Measurements from ENCODE around the gene ZNF512B. TPM values are rescaled to one million over a fixed set of nuclear protein-coding genes. Genes with fewer than 3 reads are reported as not detected.

ZNF512B gene
- polyA plus RNA-seq, 3 donors: 0.10 to 2.6 TPM; not detected in 1

DNA sequence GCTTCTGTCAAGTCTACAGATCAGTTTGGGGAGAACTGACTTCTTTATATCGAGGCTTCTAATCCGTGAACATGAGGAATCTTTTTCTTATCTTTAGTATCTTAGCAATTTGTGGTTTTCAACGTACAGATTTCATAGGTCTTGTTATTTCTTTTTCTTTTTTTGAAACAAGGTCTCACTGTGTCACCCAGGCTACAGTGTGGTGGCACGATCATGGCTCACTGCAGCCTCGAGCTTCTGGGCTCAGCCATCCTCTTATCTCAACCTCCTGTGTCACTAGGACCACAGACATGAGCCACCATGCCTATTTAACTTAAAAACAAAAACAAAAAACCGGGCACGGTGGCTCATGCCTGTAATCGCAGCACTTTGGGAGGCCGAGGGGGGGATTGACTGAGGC lies 45.5 kb downstream of the ZNF512B start:
- no peaks in the 10 kb centered on the region for H3K4me1 Mint-ChIP-seq
- no peaks in the 10 kb centered on the region for H3K27me3 Mint-ChIP-seq (ENCODE audit: low read depth in 3 of 3)
- Histone ChIP-seq H3K27ac (ENCODE audit: low read depth in 1 of 2, low read length in 2 of 2) (peak overlapping the region in 1 of 2 donors; percentile 37), H4K20me1 (ENCODE audit: insufficient read depth, low read length) (peaks cover 96% of the 10 kb centered on the region), H2AFZ (ENCODE audit: insufficient read depth, low read depth, low read length, poor library complexity, severe bottlenecking) (no peak overlapping the region), H3K36me3 (replicated peaks in 1 of 2; ENCODE audit: control insufficient read depth in 1 of 2, insufficient read depth in 2 of 2, low read length in 2 of 2) (peaks cover 46 to 90% of the 10 kb centered on the region in 2 donors), H3K4me2 (replicated peaks; ENCODE audit: extremely low read depth, low read length, poor library complexity, severe bottlenecking) (no peak overlapping the region), H3K27me3 (ENCODE audit: control insufficient read depth in 2 of 2, insufficient read depth in 2 of 2, low read length in 2 of 2) (no peaks in the 10 kb centered on the region), H3K4me1 (ENCODE audit: control insufficient read depth in 1 of 2, insufficient read depth in 2 of 2, low read length in 2 of 2) (no peaks in the 10 kb centered on the region), H3K9ac (ENCODE audit: insufficient read depth, low read length, poor library complexity, severe bottlenecking) (no peak overlapping the region), H3K9me3 (replicated peaks in 1 of 2; ENCODE audit: control insufficient read depth in 1 of 2, insufficient read depth in 1 of 2, low read length in 2 of 2) (no peaks in the 10 kb centered on the region), H3K4me3 (replicated peaks in 1 of 3; ENCODE audit: low read depth in 2 of 3, low read length in 3 of 3) (no peak overlapping the region), H3K79me2 (ENCODE audit: insufficient read depth, low read length) (peaks cover 95% of the 10 kb centered on the region)
- TF ChIP-seq, protein P1, sequence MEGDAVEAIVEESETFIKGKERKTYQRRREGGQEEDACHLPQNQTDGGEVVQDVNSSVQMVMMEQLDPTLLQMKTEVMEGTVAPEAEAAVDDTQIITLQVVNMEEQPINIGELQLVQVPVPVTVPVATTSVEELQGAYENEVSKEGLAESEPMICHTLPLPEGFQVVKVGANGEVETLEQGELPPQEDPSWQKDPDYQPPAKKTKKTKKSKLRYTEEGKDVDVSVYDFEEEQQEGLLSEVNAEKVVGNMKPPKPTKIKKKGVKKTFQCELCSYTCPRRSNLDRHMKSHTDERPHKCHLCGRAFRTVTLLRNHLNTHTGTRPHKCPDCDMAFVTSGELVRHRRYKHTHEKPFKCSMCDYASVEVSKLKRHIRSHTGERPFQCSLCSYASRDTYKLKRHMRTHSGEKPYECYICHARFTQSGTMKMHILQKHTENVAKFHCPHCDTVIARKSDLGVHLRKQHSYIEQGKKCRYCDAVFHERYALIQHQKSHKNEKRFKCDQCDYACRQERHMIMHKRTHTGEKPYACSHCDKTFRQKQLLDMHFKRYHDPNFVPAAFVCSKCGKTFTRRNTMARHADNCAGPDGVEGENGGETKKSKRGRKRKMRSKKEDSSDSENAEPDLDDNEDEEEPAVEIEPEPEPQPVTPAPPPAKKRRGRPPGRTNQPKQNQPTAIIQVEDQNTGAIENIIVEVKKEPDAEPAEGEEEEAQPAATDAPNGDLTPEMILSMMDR (IDR thresholded peaks at IDR 0.05): no peak
- H3K4me3 Mint-ChIP-seq: no peak overlapping the region
- peaks cover 44 to 84% of the 10 kb centered on the region in 2 donors for H3K36me3 Mint-ChIP-seq
- H3K9me3 Mint-ChIP-seq: no peaks in the 10 kb centered on the region
- peak overlapping the region in 3 of 7 donors; percentile 38 to 55 (median 51) for H3K27ac Mint-ChIP-seq
- intact Hi-C loops (cut with micrococcal nuclease): no loop called here
- no peak for DNase-seq
- 59% methylated on average over 3 of the region's 9 CpGs for WGBS (ENCODE audit: insufficient coverage)

DNA sequence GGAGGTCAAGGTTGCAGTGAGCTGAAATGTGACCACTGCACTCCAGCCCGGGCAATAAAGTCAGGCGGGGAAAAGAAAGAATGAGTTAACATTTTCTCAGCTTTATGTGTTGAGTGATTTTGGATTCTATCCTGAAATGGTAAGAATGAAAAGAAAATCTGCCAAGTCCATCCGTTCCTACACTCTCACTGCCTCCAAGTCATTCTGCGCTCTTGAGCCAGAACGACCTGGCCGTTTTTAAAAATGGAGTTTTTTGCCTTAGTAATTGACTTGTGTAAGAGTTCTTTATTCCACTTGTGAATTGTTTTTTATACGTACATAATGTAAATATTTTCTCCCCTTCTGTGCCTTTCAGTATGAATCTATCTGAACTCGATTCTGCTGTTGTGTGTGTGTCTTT lies 46.1 kb downstream of the ZNF512B start:
- Mint-ChIP-seq H3K9me3 (no peaks in the 10 kb centered on the region), H3K36me3 (peaks cover 43 to 84% of the 10 kb centered on the region in 2 donors), H3K4me1 (no peaks in the 10 kb centered on the region), H3K27ac (peak overlapping the region in 3 of 7 donors; percentile 51 to 70 (median 55)), H3K4me3 (no peak overlapping the region), H3K27me3 (ENCODE audit: low read depth in 3 of 3) (no peaks in the 10 kb centered on the region)
- Histone ChIP-seq H3K27me3 (ENCODE audit: control insufficient read depth in 2 of 2, insufficient read depth in 2 of 2, low read length in 2 of 2) (no peaks in the 10 kb centered on the region), H3K4me2 (replicated peaks; ENCODE audit: extremely low read depth, low read length, poor library complexity, severe bottlenecking) (no peak overlapping the region), H3K9me3 (replicated peaks in 1 of 2; ENCODE audit: control insufficient read depth in 1 of 2, insufficient read depth in 1 of 2, low read length in 2 of 2) (no peaks in the 10 kb centered on the region), H3K9ac (ENCODE audit: insufficient read depth, low read length, poor library complexity, severe bottlenecking) (no peak overlapping the region), H3K79me2 (ENCODE audit: insufficient read depth, low read length) (peaks cover 95% of the 10 kb centered on the region), H2AFZ (ENCODE audit: insufficient read depth, low read depth, low read length, poor library complexity, severe bottlenecking) (no peak overlapping the region), H4K20me1 (ENCODE audit: insufficient read depth, low read length) (peaks cover 96% of the 10 kb centered on the region), H3K4me1 (ENCODE audit: control insufficient read depth in 1 of 2, insufficient read depth in 2 of 2, low read length in 2 of 2) (no peaks in the 10 kb centered on the region), H3K27ac (ENCODE audit: low read depth in 1 of 2, low read length in 2 of 2) (peak overlapping the region in 1 of 2 donors; percentile 37), H3K36me3 (replicated peaks in 1 of 2; ENCODE audit: control insufficient read depth in 1 of 2, insufficient read depth in 2 of 2, low read length in 2 of 2) (peaks cover 46 to 90% of the 10 kb centered on the region in 2 donors), H3K4me3 (replicated peaks in 1 of 3; ENCODE audit: low read depth in 2 of 3, low read length in 3 of 3) (no peak overlapping the region)
- TF ChIP-seq, protein P1 (IDR thresholded peaks at IDR 0.05): no peak
- DNase-seq: no peak
- no CpG with 5 or more reads among the region's 8 CpGs for WGBS (ENCODE audit: insufficient coverage)
- intact Hi-C loops (cut with micrococcal nuclease): no loop called here
